ENCODE data around the gene RAD18. TPM values are rescaled to one million over a fixed set of nuclear protein-coding genes. Genes with fewer than 3 reads are reported as not detected.

Gene RAD18
- total and polyA plus RNA-seq, 7 donors = 0.51 to 2.5 (median 2.2) TPM

DNA sequence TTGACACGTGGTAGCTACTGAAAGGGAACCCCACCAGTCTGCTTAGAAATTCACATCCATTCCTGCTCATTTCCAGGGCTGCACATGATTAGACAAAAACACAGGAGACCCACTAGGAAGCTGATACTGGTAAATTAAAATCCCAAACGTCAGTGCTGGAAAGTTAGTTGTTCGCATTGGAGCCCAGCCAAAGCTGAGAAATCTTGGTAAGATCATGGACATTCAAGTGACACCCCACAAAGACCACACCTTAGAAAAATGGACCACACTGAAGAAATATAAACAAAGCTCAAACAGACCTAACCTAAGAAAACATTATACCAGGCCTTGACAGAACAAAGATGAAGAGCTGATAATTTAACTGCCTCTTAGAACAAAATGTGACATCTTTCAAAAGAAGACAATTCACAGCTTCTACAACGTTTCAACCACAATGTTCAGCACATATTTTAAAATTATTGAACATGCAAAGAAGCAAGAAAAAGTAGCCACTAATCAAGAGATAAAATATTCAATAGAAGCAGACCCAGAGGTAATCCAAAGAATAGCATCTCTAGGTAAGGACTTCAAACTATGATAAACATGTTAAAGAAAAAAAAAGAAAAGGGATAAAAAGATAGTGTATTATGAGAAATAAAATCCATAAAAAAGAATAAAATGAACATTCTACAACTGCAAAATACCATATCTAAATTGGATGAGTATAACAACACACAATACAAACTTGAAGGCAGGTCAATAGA lies 20.4 kb downstream of the RAD18 start:
- no peak for ATAC-seq

DNA sequence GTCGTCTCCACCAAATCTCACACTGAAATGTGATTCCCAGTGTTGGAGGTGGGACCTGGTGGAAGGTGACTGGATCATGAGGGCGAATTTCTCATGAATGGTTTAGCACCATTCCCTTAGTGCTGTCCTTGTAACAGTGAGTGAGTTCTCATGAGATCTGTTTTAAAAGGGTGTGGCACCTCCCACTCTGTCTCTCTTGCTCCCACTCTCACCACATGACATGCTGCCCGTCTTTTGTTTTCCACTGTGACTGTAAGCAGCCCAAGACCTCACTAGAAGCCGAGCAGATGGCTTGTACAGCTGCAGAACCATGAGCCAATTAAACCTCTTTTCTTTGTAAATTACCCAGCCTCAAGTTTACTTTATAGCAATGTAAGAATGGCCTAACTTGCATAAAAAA lies 21.2 kb downstream of the RAD18 start:
- ATAC-seq (no peak), DNase-seq (no peak)
- Histone ChIP-seq H3K4me3 (no peak overlapping the region), H3K4me1 (no peaks in the 10 kb centered on the region), H3K27ac (no peak overlapping the region), H3K27me3 (ENCODE audit: insufficient read depth in 3 of 3, low read length in 2 of 3) (no peaks in the 10 kb centered on the region), H3K36me3 (ENCODE audit: insufficient read depth in 1 of 2, low read depth in 1 of 2) (peaks cover 0 to 34% of the 10 kb centered on the region in 2 donors), H3K9me3 (peaks cover 5% of the 10 kb centered on the region)
- WGBS, 3 donors = 90 to 95% (median 95%) methylated on average over 4 of the region's 4 CpGs
- TF ChIP-seq CTCF (IDR thresholded peaks at IDR 0.05) = no peak
- intact Hi-C loops (cut with DNase I) = no loop called here

More for the DNA sequence above, 20.4 kb downstream of the RAD18 start:
- 84 to 88% (median 87%) methylated on average over 4 of the region's 4 CpGs for WGBS, 3 donors
- Histone ChIP-seq H3K27me3 (ENCODE audit: insufficient read depth in 3 of 3, low read length in 2 of 3) (no peaks in the 10 kb centered on the region), H3K36me3 (ENCODE audit: insufficient read depth in 1 of 2, low read depth in 1 of 2) (peaks cover 0 to 34% of the 10 kb centered on the region in 2 donors), H3K4me1 (no peaks in the 10 kb centered on the region), H3K4me3 (no peak overlapping the region), H3K9me3 (peaks cover 5% of the 10 kb centered on the region), H3K27ac (no peak overlapping the region)
- no peak for DNase-seq
- intact Hi-C loops (cut with DNase I) = no loop called here
- no peak for TF ChIP-seq CTCF (IDR thresholded peaks at IDR 0.05)

DNA sequence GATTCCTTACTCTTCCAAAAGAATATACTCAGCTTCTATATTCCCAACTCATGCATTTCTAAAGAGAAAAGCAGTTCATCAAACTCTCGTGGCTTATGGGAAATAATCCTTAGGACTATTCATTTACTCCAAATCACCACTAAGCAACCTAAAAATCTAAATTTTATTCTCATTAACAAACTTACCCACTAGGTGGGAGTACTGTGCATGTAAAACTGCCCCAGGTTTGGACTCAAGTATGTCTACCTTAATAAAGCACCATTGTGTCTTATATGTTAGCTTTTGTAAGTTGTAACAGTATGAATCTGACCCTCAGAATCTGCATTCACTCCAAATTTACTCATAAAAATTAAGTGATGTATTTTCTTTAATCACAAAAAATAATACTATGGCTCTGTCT lies 25.3 kb downstream of the RAD18 start:
- intact Hi-C loops (cut with DNase I) = no loop called here
- 72 to 77% (median 73%) methylated on average over 1 of the region's 1 CpG for WGBS, 3 donors

DNA sequence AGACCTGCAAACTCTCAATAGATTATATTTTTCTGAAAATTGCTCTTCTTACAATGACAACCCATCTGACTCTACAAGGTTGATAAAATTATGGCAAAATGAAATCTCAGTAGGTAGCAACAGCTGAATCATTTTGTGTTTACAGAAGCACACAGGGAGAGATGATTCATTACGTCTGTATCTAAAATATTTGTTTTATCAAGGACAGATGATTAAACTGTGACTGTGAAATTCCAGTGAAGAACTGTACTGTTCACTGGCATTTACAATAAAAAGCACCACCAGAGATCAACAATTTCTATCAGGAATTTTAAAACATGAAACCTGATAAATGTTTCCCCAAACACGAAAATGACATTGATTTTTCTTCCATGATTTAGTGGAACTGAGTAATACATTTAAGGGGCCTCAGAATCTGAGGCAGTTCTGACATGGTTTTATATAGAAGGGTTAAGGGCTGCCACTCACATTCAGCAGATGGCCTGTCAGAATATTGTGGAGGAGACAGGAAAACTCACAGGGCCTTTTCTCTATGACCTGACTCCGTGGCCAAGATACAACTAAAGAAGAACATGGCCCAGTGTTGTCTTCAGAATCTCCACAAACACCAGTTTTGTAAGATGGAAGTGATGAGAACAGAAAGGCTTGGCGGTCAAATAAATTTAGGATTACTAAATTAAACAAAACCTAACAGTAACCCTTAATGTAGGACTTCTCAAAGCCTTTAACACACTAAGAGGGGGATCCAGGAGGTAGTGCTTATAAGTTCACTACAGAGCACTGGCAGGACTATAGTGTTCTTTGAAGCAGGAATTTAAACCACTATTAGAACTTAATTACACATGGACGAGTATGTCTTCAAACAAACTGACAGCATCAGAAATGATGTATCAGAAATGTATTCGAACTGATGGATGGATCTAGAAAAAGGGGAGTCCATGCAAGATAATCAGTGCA lies 25.9 kb downstream of the RAD18 start:
- WGBS, 3 donors = 66 to 71% (median 68%) methylated on average over 6 of the region's 6 CpGs
- no peak for TF ChIP-seq CTCF (IDR thresholded peaks at IDR 0.05)
- ATAC-seq (no peak), DNase-seq (no peak)
- H3K27me3 ChIP-seq (ENCODE audit: insufficient read depth in 3 of 3, low read length in 2 of 3) = no peaks in the 10 kb centered on the region
- no peaks in the 10 kb centered on the region for H3K4me1 ChIP-seq
- H3K9me3 ChIP-seq = no peaks in the 10 kb centered on the region
- H3K4me3 ChIP-seq = no peak overlapping the region
- intact Hi-C loops (cut with DNase I) = no loop called here
- H3K27ac ChIP-seq = no peak overlapping the region
- H3K36me3 ChIP-seq (ENCODE audit: insufficient read depth in 1 of 2, low read depth in 1 of 2) = peaks cover 0 to 24% of the 10 kb centered on the region in 2 donors

More for the DNA sequence above, 25.3 kb downstream of the RAD18 start:
- Histone ChIP-seq H3K27ac (no peak overlapping the region), H3K9me3 (no peaks in the 10 kb centered on the region), H3K4me1 (no peaks in the 10 kb centered on the region), H3K36me3 (ENCODE audit: insufficient read depth in 1 of 2, low read depth in 1 of 2) (peaks cover 0 to 24% of the 10 kb centered on the region in 2 donors), H3K27me3 (ENCODE audit: insufficient read depth in 3 of 3, low read length in 2 of 3) (no peaks in the 10 kb centered on the region), H3K4me3 (no peak overlapping the region)
- DNase-seq = no peak
- TF ChIP-seq CTCF (IDR thresholded peaks at IDR 0.05) = no peak
- no peak for ATAC-seq

Measured in psoas muscle (tissue), 8 donors.